HepG2 (cell line): ENCODE measurements around the gene LTB4R. TPM values are rescaled to one million over a fixed set of nuclear protein-coding genes. Genes with fewer than 3 reads are reported as not detected.
A peak's percentile ranks its signal among the peaks of the same experiment; 100 is the strongest.

Source experiments
- CHD2 ChIP-seq: IDR thresholded peaks from 2 replicates; pipeline ENCODE4 v1.6.1; 2011; ENCODE audit warnings: low read depth, low read length, improper control_type of control experiment
- DZIP1 ChIP-seq: sonication (generic); formaldehyde crosslinking; IDR thresholded peaks from 2 replicates; pipeline ENCODE4 v1.5.0; 2020; ENCODE audit warnings: mild to moderate bottlenecking, missing genetic modification reagents
- ELF1 ChIP-seq: sonication (generic); formaldehyde crosslinking; IDR thresholded peaks from 2 replicates; pipeline ENCODE4 v1.4.0; 2020; ENCODE audit warnings: missing genetic modification reagents
- FOXK2 ChIP-seq: fragments of 450-650 bp; IDR thresholded peaks from 2 replicates; pipeline ENCODE4 v1.6.1; 2016
- KAT7 ChIP-seq: IDR thresholded peaks from 2 replicates; pipeline ENCODE4 v1.6.1; 2018; ENCODE audit warnings: borderline replicate concordance, missing compliant biosample characterization
- KLF16 ChIP-seq, 2 experiments: sonication (generic) in 1 of 2; formaldehyde crosslinking in 1 of 2; IDR thresholded peaks; 2 replicates each; pipeline versions ENCODE4 v1.6.1 to v1.8.0; 2016 to 2023; ENCODE audit warnings: missing genetic modification reagents in 2 of 2, missing compliant biosample characterization in 1 of 2
- MAF1 ChIP-seq: sonication (generic); formaldehyde crosslinking; IDR thresholded peaks from 2 replicates; pipeline ENCODE4 v1.5.0; 2020; ENCODE audit warnings: missing genetic modification reagents, borderline replicate concordance
- MBNL3 ChIP-seq: fragments of 250-450 bp; sonication (Bioruptor Pico); conservative IDR thresholded peaks from 2 replicates; pipeline ENCODE4 v1.8.0; 2022; ENCODE audit warnings: mild to moderate bottlenecking, inconsistent platforms
- MLLT10 ChIP-seq: sonication (generic); formaldehyde crosslinking; IDR thresholded peaks from 2 replicates; pipeline ENCODE4 v1.4.0; 2020; ENCODE audit warnings: missing genetic modification reagents
- MXI1 ChIP-seq: IDR thresholded peaks from 3 replicates; pipeline ENCODE4 v1.6.1; 2012; ENCODE audit warnings: low read depth, low read length, inconsistent platforms, borderline replicate concordance
- NCOA2 ChIP-seq: sonication (generic); formaldehyde crosslinking; IDR thresholded peaks from 2 replicates; pipeline ENCODE4 v1.8.0; 2022; ENCODE audit warnings: inconsistent platforms
- POLR2A ChIP-seq, 2 experiments: IDR thresholded peaks; 2 replicates each; pipeline ENCODE4 v1.6.1; 2011; ENCODE audit warnings: low read depth in 2 of 2, low read length in 2 of 2, mild to moderate bottlenecking in 1 of 2, moderate library complexity in 1 of 2; ENCODE audit not compliant: insufficient read depth in 1 of 2
- SATB2 ChIP-seq: sonication (generic); formaldehyde crosslinking; IDR thresholded peaks from 2 replicates; pipeline ENCODE4 v1.5.0; 2020; ENCODE audit warnings: missing genetic modification reagents
- SIN3B ChIP-seq: fragments of 150-350 bp; IDR thresholded peaks from 2 replicates; pipeline ENCODE4 v1.6.1; 2014; ENCODE audit warnings: low read length
- STAG1 ChIP-seq: sonication (generic); formaldehyde crosslinking; IDR thresholded peaks from 2 replicates; pipeline ENCODE4 v1.4.0; 2020; ENCODE audit warnings: missing genetic modification reagents
- ZFP41 ChIP-seq: sonication (generic); formaldehyde crosslinking; IDR thresholded peaks from 2 replicates; pipeline ENCODE4 v1.4.0; 2020; ENCODE audit warnings: mild to moderate bottlenecking, missing genetic modification reagents, borderline replicate concordance
- ZFY ChIP-seq: sonication (generic); formaldehyde crosslinking; IDR thresholded peaks from 2 replicates; pipeline ENCODE4 v1.4.0; 2020; ENCODE audit warnings: missing genetic modification reagents
- ZNF101 ChIP-seq: sonication (generic); formaldehyde crosslinking; IDR thresholded peaks from 2 replicates; pipeline ENCODE4 v1.4.0; 2020; ENCODE audit warnings: mild to moderate bottlenecking, low read depth, missing genetic modification reagents, borderline replicate concordance
- ZNF33B ChIP-seq: sonication (generic); formaldehyde crosslinking; IDR thresholded peaks from 2 replicates; pipeline ENCODE4 v1.5.1; 2020; ENCODE audit warnings: mild to moderate bottlenecking, missing genetic modification reagents
- ZNF616 ChIP-seq: sonication (generic); formaldehyde crosslinking; IDR thresholded peaks from 2 replicates; pipeline ENCODE4 v1.5.0; 2020; ENCODE audit warnings: low read depth, mild to moderate bottlenecking, missing genetic modification reagents
- ZNF800 ChIP-seq: sonication (generic); formaldehyde crosslinking; IDR thresholded peaks from 2 replicates; pipeline ENCODE4 v1.4.0; 2020; ENCODE audit warnings: missing genetic modification reagents
- polyA plus RNA-seq, 8 experiments: library from polyadenylated mRNA; depleted of rRNA in 3 of 8; stranded (reverse) in 7 of 8; unstranded in 1 of 8; fragments of >200 nt; fragmentation: Illumina TruSeq in 4 of 8; extraction: Trizol in 4 of 8; gene quantifications; 2 replicates each; pipeline versions ENCODE4 v1.2.1 to v1.2.3, GENCODE V29; 2011 to 2016; ENCODE audit warnings: low read depth in 4 of 8, missing spikeins in 1 of 8, mixed read lengths in 1 of 8; ENCODE audit not compliant: insufficient read depth in 1 of 8
- total RNA-seq, 5 experiments: library from RNA; depleted of rRNA; stranded (reverse); fragments of >200 nt; fragmentation: Illumina TruSeq; extraction: Trizol; gene quantifications; 2 replicates each; pipeline ENCODE4 v1.2.3, GENCODE V29; 2016; ENCODE audit warnings: low read depth in 1 of 5
- TF ChIP-seq, protein P1 (sequence below): sonication (generic); formaldehyde crosslinking; IDR thresholded peaks from 2 replicates; pipeline ENCODE4 v1.4.0; 2020; ENCODE audit warnings: mild to moderate bottlenecking, missing genetic modification reagents

Gene LTB4R
- total and polyA plus RNA-seq, 2 of the 13 experiments (the other 11 are each of a cell fraction or from before 2014, with no cell fraction given) = 3.2 to 8.2 TPM

DNA sequence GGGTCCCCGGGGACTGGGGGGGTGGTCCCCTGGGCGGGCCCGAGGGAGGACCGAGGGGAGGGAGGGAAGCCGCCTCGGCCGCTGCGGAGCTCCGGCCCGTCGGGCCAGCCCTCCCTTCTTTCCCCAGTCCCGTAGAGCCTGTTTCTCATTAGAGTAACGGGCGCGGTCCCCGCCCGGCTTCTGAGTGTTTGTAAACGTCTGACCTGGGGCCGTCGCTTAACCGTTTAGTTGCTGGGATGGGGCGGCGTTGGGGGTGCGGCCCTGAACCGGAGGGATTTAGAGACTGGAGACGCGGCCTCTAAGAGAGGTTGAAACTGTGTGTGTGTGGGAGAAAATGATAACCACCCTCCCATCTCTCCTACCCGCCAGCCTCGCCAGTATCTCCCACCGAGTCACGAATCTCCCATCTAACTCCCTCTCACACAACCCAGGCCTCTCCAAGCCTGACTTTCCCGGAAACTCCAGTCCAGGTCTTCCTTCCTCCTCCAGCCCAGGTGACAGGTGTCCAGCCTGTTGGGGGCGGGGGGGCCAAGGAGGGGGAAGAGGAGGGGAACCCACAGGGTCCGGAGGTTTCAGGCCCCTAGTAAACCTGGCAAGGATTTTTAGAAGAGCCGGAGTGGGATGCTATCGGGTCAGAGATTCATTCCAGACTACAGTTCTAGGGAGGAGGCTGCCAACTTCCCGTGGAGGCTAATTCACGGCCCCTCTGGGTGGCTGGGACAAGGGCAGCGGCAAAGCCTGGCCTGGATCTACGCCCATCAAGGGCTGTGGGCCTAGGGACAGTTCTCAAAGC, 55.6 kb downstream of the LTB4R start (continued):
- TF ChIP-seq, protein P1, sequence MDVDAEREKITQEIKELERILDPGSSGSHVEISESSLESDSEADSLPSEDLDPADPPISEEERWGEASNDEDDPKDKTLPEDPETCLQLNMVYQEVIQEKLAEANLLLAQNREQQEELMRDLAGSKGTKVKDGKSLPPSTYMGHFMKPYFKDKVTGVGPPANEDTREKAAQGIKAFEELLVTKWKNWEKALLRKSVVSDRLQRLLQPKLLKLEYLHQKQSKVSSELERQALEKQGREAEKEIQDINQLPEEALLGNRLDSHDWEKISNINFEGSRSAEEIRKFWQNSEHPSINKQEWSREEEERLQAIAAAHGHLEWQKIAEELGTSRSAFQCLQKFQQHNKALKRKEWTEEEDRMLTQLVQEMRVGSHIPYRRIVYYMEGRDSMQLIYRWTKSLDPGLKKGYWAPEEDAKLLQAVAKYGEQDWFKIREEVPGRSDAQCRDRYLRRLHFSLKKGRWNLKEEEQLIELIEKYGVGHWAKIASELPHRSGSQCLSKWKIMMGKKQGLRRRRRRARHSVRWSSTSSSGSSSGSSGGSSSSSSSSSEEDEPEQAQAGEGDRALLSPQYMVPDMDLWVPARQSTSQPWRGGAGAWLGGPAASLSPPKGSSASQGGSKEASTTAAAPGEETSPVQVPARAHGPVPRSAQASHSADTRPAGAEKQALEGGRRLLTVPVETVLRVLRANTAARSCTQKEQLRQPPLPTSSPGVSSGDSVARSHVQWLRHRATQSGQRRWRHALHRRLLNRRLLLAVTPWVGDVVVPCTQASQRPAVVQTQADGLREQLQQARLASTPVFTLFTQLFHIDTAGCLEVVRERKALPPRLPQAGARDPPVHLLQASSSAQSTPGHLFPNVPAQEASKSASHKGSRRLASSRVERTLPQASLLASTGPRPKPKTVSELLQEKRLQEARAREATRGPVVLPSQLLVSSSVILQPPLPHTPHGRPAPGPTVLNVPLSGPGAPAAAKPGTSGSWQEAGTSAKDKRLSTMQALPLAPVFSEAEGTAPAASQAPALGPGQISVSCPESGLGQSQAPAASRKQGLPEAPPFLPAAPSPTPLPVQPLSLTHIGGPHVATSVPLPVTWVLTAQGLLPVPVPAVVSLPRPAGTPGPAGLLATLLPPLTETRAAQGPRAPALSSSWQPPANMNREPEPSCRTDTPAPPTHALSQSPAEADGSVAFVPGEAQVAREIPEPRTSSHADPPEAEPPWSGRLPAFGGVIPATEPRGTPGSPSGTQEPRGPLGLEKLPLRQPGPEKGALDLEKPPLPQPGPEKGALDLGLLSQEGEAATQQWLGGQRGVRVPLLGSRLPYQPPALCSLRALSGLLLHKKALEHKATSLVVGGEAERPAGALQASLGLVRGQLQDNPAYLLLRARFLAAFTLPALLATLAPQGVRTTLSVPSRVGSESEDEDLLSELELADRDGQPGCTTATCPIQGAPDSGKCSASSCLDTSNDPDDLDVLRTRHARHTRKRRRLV = 0 out of 2 replicates have a peak, but pooled peaks have one; percentile 49
- no peak for TF ChIP-seq CHD2
- no peak for TF ChIP-seq ZNF101 (CRISPR knock-in tag)
- TF ChIP-seq ZNF33B = no peak
- TF ChIP-seq ZFP41 (CRISPR knock-in tag) = no peak
- TF ChIP-seq MBNL3 = no peak
- TF ChIP-seq ELF1 (CRISPR knock-in tag) = peak; percentile 33
- TF ChIP-seq MXI1 = peak; percentile 66; the same call in 1 of the 3 replicates
- TF ChIP-seq KAT7 (CRISPR knock-in tag) = no peak
- TF ChIP-seq SIN3B = 0 out of 2 replicates have a peak, but pooled peaks have one; percentile 44
- TF ChIP-seq DZIP1 = peak; percentile 12; the same call in 1 of the 2 replicates
- 0 out of 2 replicates have a peak, but pooled peaks have one; percentile 37 for TF ChIP-seq ZNF800 (CRISPR knock-in tag)
- TF ChIP-seq POLR2A (IDR thresholded peaks at IDR 0.05; ENCODE audit: insufficient read depth in 1 of 2, low read depth in 2 of 2, low read length in 2 of 2) = no peak
- TF ChIP-seq MLLT10 (CRISPR knock-in tag) = no peak
- no peak for TF ChIP-seq ZNF616
- TF ChIP-seq FOXK2 = no peak
- peak; percentile 81 for TF ChIP-seq ZFY (CRISPR knock-in tag)
- 0 out of 4 replicates have a peak, but pooled peaks of 1 of the 2 experiments have one; percentile 37 for TF ChIP-seq KLF16 (CRISPR knock-in tag; IDR thresholded peaks at IDR 0.05)
- TF ChIP-seq SATB2 = no peak
- 0 out of 2 replicates have a peak, but pooled peaks have one; percentile 3 for TF ChIP-seq STAG1 (CRISPR knock-in tag)
- no peak for TF ChIP-seq NCOA2 (CRISPR knock-in tag)
- TF ChIP-seq MAF1 (CRISPR knock-in tag) = no peak
